ENCODE results near the gene PPP2R3C.
"Not testable (repeated sequence)": the region's sequence is repeated elsewhere in the genome, so short reads cannot be mapped to it uniquely, and the experiment has no call there.

The PPP2R3C gene

GRCh38 chr14:35068238-35069012, 53.4 kb downstream of the PPP2R3C start:
- DNase-seq (ENCODE audit: extremely low read depth, insufficient read length): no peak
- no peak overlapping the region for H3K4me3 ChIP-seq (replicated peaks; ENCODE audit: low read depth, low read length)
- H3K36me3 ChIP-seq (ENCODE audit: control insufficient read depth, insufficient read depth, low read length): peaks cover 2% of the 10 kb centered on the region; the same call in 1 of the 2 replicates
- no peak for TF ChIP-seq CTCF (IDR thresholded peaks at IDR 0.05; ENCODE audit: insufficient read depth, low read length, poor library complexity, severe bottlenecking)
- no peaks in the 10 kb centered on the region for H3K27me3 ChIP-seq (replicated peaks; ENCODE audit: control insufficient read depth, insufficient read depth, low read length)

- not testable (repeated sequence) for DNase-seq (ENCODE audit: extremely low read depth, insufficient read length); H3K27me3 ChIP-seq (replicated peaks; ENCODE audit: control insufficient read depth, insufficient read depth, low read length); H3K36me3 ChIP-seq (ENCODE audit: control insufficient read depth, insufficient read depth, low read length)
Observed at GRCh38 chr14:35065731-35066130, 56.1 kb downstream of the PPP2R3C start.

GRCh38 chr14:35061113-35061791, 60.5 kb downstream of the PPP2R3C start:
- not testable (repeated sequence) for DNase-seq (ENCODE audit: extremely low read depth, insufficient read length); H3K27me3 ChIP-seq (replicated peaks; ENCODE audit: control insufficient read depth, insufficient read depth, low read length); H3K36me3 ChIP-seq (ENCODE audit: control insufficient read depth, insufficient read depth, low read length); H3K4me3 ChIP-seq (replicated peaks; ENCODE audit: low read depth, low read length)

More at GRCh38 chr14:35065731-35066130, 56.1 kb downstream of the PPP2R3C start:
- not testable (repeated sequence) for H3K4me3 ChIP-seq (replicated peaks; ENCODE audit: low read depth, low read length)

- DNase-seq (ENCODE audit: extremely low read depth, insufficient read length): no peak
- H3K4me3 ChIP-seq (replicated peaks; ENCODE audit: low read depth, low read length): no peak overlapping the region
- no peak for TF ChIP-seq CTCF (IDR thresholded peaks at IDR 0.05; ENCODE audit: insufficient read depth, low read length, poor library complexity, severe bottlenecking)
- no peaks in the 10 kb centered on the region for H3K27me3 ChIP-seq (replicated peaks; ENCODE audit: control insufficient read depth, insufficient read depth, low read length)
- H3K36me3 ChIP-seq (ENCODE audit: control insufficient read depth, insufficient read depth, low read length): no peaks in the 10 kb centered on the region; the same call in 1 of the 2 replicates
Observed at GRCh38 chr14:35052637-35053036, 69.2 kb downstream of the PPP2R3C start.

GRCh38 chr14:35051796-35052195, 70.0 kb downstream of the PPP2R3C start:
- no peak for TF ChIP-seq CTCF (IDR thresholded peaks at IDR 0.05; ENCODE audit: insufficient read depth, low read length, poor library complexity, severe bottlenecking)
- no peaks in the 10 kb centered on the region for H3K27me3 ChIP-seq (replicated peaks; ENCODE audit: control insufficient read depth, insufficient read depth, low read length)
- no peak for DNase-seq (ENCODE audit: extremely low read depth, insufficient read length)
- no peak overlapping the region for H3K4me3 ChIP-seq (replicated peaks; ENCODE audit: low read depth, low read length)
- H3K36me3 ChIP-seq (ENCODE audit: control insufficient read depth, insufficient read depth, low read length): no peaks in the 10 kb centered on the region; the same call in 1 of the 2 replicates

- Histone ChIP-seq H3K4me3 (replicated peaks; ENCODE audit: low read depth, low read length) (no peak overlapping the region), H3K27me3 (replicated peaks; ENCODE audit: control insufficient read depth, insufficient read depth, low read length) (no peaks in the 10 kb centered on the region), H3K36me3 (ENCODE audit: control insufficient read depth, insufficient read depth, low read length) (no peaks in the 10 kb centered on the region)
- no peak for TF ChIP-seq CTCF (IDR thresholded peaks at IDR 0.05; ENCODE audit: insufficient read depth, low read length, poor library complexity, severe bottlenecking)
- no peak for DNase-seq (ENCODE audit: extremely low read depth, insufficient read length)
Observed at GRCh38 chr14:35050652-35051051, 71.1 kb downstream of the PPP2R3C start.
